Brain microvascular endothelial cell (primary cell): ENCODE results near the gene IFNGR1.

Source experiments
- DNase-seq: peaks from one replicate; pipeline ENCODE4 v3.0.0-alpha.2; 2020
- H3K27ac ChIP-seq: fragments of 250-450 bp; sonication (Bioruptor Pico); 2 replicates; pipeline ENCODE4 v1.5.1; 2020; ENCODE audit warnings: mild to moderate bottlenecking, moderate library complexity
- H3K27me3 ChIP-seq: fragments of 250-450 bp; sonication (Bioruptor Pico); replicated peaks from 2 replicates; pipeline ENCODE4 v1.5.1; 2020; ENCODE audit warnings: mild to moderate bottlenecking
- H3K36me3 ChIP-seq: fragments of 250-450 bp; sonication (Bioruptor Pico); replicated peaks from 2 replicates; pipeline ENCODE4 v1.5.1; 2020; ENCODE audit warnings: mild to moderate bottlenecking
- H3K4me3 ChIP-seq: 2 replicates; pipeline ENCODE4 v1.5.1; 2011; ENCODE audit warnings: low read depth, mild to moderate bottlenecking, control low read depth, low read length, moderate library complexity
- in situ Hi-C: cut with HindIII; loops from 2 replicates; pipeline ENCODE4 v1.10.0; 2017; ENCODE audit warnings: low sequenced_read_pairs, low pct_ligation_motif_present
- TF ChIP-seq, protein P1 (sequence below): IDR thresholded peaks from 2 replicates; pipeline ENCODE4 v1.5.1; 2011; ENCODE audit warnings: low read depth, mild to moderate bottlenecking, moderate library complexity, low read length, control low read depth, inconsistent platforms; ENCODE audit errors: missing control alignments

The IFNGR1 gene

GRCh38 chr6:137206577-137206976 is 12.6 kb downstream of the IFNGR1 start:
- in situ Hi-C loops, result no loop called here
- H3K27ac ChIP-seq, result no peak overlapping the region
- TF ChIP-seq, protein P1, sequence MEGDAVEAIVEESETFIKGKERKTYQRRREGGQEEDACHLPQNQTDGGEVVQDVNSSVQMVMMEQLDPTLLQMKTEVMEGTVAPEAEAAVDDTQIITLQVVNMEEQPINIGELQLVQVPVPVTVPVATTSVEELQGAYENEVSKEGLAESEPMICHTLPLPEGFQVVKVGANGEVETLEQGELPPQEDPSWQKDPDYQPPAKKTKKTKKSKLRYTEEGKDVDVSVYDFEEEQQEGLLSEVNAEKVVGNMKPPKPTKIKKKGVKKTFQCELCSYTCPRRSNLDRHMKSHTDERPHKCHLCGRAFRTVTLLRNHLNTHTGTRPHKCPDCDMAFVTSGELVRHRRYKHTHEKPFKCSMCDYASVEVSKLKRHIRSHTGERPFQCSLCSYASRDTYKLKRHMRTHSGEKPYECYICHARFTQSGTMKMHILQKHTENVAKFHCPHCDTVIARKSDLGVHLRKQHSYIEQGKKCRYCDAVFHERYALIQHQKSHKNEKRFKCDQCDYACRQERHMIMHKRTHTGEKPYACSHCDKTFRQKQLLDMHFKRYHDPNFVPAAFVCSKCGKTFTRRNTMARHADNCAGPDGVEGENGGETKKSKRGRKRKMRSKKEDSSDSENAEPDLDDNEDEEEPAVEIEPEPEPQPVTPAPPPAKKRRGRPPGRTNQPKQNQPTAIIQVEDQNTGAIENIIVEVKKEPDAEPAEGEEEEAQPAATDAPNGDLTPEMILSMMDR, result no peak
- DNase-seq, result no peak
- no peaks in the 10 kb centered on the region for H3K27me3 ChIP-seq
- H3K36me3 ChIP-seq, result peaks cover 22% of the 10 kb centered on the region
- H3K4me3 ChIP-seq, result no peak overlapping the region

DNA sequence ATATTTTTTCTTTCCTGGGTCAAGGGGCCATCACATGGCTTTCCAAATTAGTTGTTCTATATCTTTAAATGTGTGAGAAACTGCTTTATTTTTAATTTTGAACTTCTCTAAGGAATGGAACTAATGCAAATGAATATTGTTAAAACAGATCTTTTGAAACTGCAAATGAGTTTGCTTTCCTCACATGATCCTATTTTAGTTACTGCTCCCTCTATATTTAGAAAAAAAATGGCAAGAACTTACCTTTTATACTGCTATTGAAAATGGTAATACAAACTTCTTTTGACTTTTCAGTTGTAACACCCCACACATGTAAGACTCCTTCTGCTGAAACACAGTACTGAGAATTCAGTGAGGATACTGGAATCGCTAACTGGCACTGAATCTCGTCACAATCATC is 15.9 kb downstream of the IFNGR1 start:
- Histone ChIP-seq H3K27ac (no peak overlapping the region), H3K4me3 (no peak overlapping the region), H3K36me3 (peaks cover 26% of the 10 kb centered on the region), H3K27me3 (no peaks in the 10 kb centered on the region)
- in situ Hi-C loops, result no loop called here
- DNase-seq, result no peak
- TF ChIP-seq, protein P1, result no peak

DNA sequence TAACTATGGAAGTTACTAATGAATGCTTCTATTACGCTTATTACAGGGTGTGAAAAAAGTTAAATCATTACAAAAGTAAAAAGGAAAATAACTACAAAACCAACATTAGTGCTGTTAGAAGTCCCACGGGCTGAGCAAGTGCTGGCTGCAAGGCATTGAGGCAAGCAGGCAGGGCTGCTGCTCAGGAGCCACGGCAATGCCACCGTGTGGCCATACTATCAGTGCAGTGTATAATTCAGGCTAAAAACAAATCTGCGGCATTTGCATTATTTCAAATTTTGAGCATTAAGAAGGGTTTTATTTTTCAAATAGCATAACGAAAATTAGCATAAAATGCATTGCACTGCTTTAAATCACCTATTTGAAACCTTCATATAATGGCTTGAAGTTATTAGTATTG is 17.1 kb downstream of the IFNGR1 start:
- H3K4me3 ChIP-seq, result no peak overlapping the region
- H3K27ac ChIP-seq, result no peak overlapping the region
- TF ChIP-seq, protein P1, result peak; percentile 48
- H3K36me3 ChIP-seq, result peaks cover 31% of the 10 kb centered on the region
- no peaks in the 10 kb centered on the region for H3K27me3 ChIP-seq
- in situ Hi-C loops, result no loop called here
- no peak for DNase-seq

DNA sequence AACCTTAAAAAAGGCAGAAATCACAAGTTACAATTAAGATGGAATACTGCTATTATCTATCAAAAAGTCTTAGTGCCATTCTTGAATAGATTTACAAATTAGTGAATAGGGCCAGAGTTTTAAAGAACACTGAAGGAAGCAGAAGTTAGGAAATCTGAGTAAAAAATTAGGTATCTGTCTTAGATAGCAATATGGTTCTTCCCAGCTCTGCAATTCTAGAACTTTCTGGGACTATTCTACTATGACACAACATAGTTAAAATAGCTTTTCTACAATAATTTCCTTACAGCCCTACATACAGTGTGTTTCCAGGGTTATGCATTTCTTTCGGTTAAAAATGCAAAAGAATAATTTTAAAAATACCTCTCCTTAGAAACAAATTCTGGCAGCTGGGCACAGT is 18.2 kb downstream of the IFNGR1 start:
- no peak for DNase-seq
- H3K27ac ChIP-seq, result no peak overlapping the region
- H3K36me3 ChIP-seq, result peaks cover 31% of the 10 kb centered on the region
- no peak overlapping the region for H3K4me3 ChIP-seq
- H3K27me3 ChIP-seq, result no peaks in the 10 kb centered on the region
- TF ChIP-seq, protein P1, result no peak
- in situ Hi-C loops, result no loop called here

DNA sequence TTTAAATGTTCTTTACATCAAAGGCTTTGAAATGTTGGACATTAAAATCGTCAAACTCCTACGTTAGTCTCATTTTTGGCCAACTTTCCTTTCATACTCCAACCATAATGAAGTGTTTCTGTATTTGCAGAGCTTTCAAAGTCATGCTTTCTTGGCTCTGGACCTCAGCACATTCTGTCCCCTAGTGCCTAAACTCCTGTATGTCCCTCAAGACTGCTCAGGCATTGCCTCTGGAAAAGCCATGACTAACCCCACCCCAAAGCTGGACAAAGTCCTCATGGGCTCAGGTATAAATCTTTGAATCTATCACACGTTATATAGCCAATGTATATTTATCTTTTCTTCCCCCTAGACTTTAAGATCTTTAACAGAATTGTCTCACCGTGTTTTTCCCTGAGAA is 18.9 kb downstream of the IFNGR1 start:
- TF ChIP-seq, protein P1, result no peak
- H3K27me3 ChIP-seq, result no peaks in the 10 kb centered on the region
- in situ Hi-C loops, result no loop called here
- H3K36me3 ChIP-seq, result peaks cover 24% of the 10 kb centered on the region
- no peak for DNase-seq
- no peak overlapping the region for H3K27ac ChIP-seq
- H3K4me3 ChIP-seq, result no peak overlapping the region
